NCI-H146 treated with DMSO at 0.1 percent for 48 hours (cell line): ENCODE results near the gene ITPK1.

ENCODE experiments used
- DNase-seq: peaks from one replicate; lab custom pipeline; 2025; ENCODE audit not compliant: unreplicated experiment; lab: John Stamatoyannopoulos, UW

The ITPK1 gene

GRCh38 chr14:92942576-92942975, 173.1 kb downstream of the ITPK1 start:
- DNase-seq, result no peak

GRCh38 chr14:92942136-92942535, 173.6 kb downstream of the ITPK1 start:
- no peak for DNase-seq

GRCh38 chr14:92941531-92941930, 174.2 kb downstream of the ITPK1 start:
- no peak for DNase-seq

GRCh38 chr14:92940543-92940942, 175.2 kb downstream of the ITPK1 start:
- DNase-seq, result no peak

- no peak for DNase-seq
Measured at GRCh38 chr14:92939699-92940098, 176.0 kb downstream of the ITPK1 start.

GRCh38 chr14:92938890-92939671, 176.6 kb downstream of the ITPK1 start:
- no peak for DNase-seq

- DNase-seq, result no peak
Measured at GRCh38 chr14:92938235-92938875, 177.4 kb downstream of the ITPK1 start.

GRCh38 chr14:92937051-92937937, 178.4 kb downstream of the ITPK1 start:
- no peak for DNase-seq

- no peak for DNase-seq
Measured at GRCh38 chr14:92936085-92936484, 179.6 kb downstream of the ITPK1 start.

- no peak for DNase-seq
Measured at GRCh38 chr14:92935446-92935845, 180.3 kb downstream of the ITPK1 start.

GRCh38 chr14:92934196-92935085, 181.3 kb downstream of the ITPK1 start:
- no peak for DNase-seq

- no peak for DNase-seq
Measured at GRCh38 chr14:92933481-92933880, 182.2 kb downstream of the ITPK1 start.

GRCh38 chr14:92932448-92933395, 183.0 kb downstream of the ITPK1 start:
- no peak for DNase-seq

- no peak for DNase-seq
Measured at GRCh38 chr14:92931681-92932447, 183.9 kb downstream of the ITPK1 start.

- DNase-seq, result no peak
Measured at GRCh38 chr14:92930737-92931602, 184.8 kb downstream of the ITPK1 start.

- no peak for DNase-seq
Measured at GRCh38 chr14:92929689-92930608, 185.8 kb downstream of the ITPK1 start.
